Stimulated activated naive CD8-positive, alpha-beta T cell treated with anti-CD3 and anti-CD28 coated beads, Interleukin-15, amount 100 ng/mL, for 72 hours (primary cell): ENCODE data around the gene HMHB1.
A peak's percentile ranks its signal among the peaks of the same experiment; 100 is the strongest.

Experiments used
- ATAC-seq: fragments of 150-1000 bp; cut with Tn5 transposase; 2 replicates; pipeline ENCODE4 v1.10.0; 2021; ENCODE audit warnings: mild to moderate bottlenecking, moderate library complexity
- DNase-seq, 2 donors: peaks; one replicate each; pipeline ENCODE4 v3.0.0; 2021 to 2022
- H3K27ac Mint-ChIP-seq, 2 donors: one replicate each; pipeline ENCODE4 v1.8.0; 2022; ENCODE audit warnings: mild to moderate bottlenecking in 2 of 2, mixed read lengths in 2 of 2, moderate library complexity in 2 of 2
- H3K27me3 Mint-ChIP-seq: one replicate; pipeline ENCODE4 v1.8.0; 2022; ENCODE audit warnings: mixed read lengths
- H3K4me1 Mint-ChIP-seq: one replicate; pipeline ENCODE4 v1.8.0; 2022; ENCODE audit warnings: mild to moderate bottlenecking, mixed read lengths
- H3K4me3 Mint-ChIP-seq, 2 donors: one replicate each; pipeline ENCODE4 v1.8.0; 2022; ENCODE audit warnings: mild to moderate bottlenecking in 2 of 2, mixed read lengths in 2 of 2, moderate library complexity in 1 of 2
- H3K9me3 Mint-ChIP-seq, 2 donors: one replicate each; pipeline ENCODE4 v1.8.0; 2022; ENCODE audit warnings: mixed read lengths in 2 of 2

HMHB1 gene

GRCh38 chr5:143833177-143833576 is 21.2 kb downstream of the HMHB1 start:
- ATAC-seq, result no peak
- no peak for DNase-seq

GRCh38 chr5:143835251-143835650 is 23.3 kb downstream of the HMHB1 start:
- DNase-seq (no peak), ATAC-seq (no peak)
- Mint-ChIP-seq H3K27ac (no peak overlapping the region), H3K4me3 (no peak overlapping the region), H3K4me1 (no peaks in the 10 kb centered on the region), H3K27me3 (no peaks in the 10 kb centered on the region), H3K9me3 (no peaks in the 10 kb centered on the region)

More at GRCh38 chr5:143833177-143833576, 21.2 kb downstream of the HMHB1 start:
- Mint-ChIP-seq H3K9me3 (no peaks in the 10 kb centered on the region), H3K27ac (no peak overlapping the region), H3K4me1 (peaks cover 8% of the 10 kb centered on the region), H3K4me3 (no peak overlapping the region), H3K27me3 (no peaks in the 10 kb centered on the region)

- Mint-ChIP-seq H3K9me3 (no peaks in the 10 kb centered on the region), H3K4me1 (no peaks in the 10 kb centered on the region), H3K27me3 (no peaks in the 10 kb centered on the region), H3K4me3 (no peak overlapping the region), H3K27ac (no peak overlapping the region)
- DNase-seq (no peak), ATAC-seq (no peak)
These were observed 24.3 kb downstream of the HMHB1 start for GRCh38 chr5:143836161-143836725.

- H3K9me3 Mint-ChIP-seq, result no peaks in the 10 kb centered on the region
- no peaks in the 10 kb centered on the region for H3K27me3 Mint-ChIP-seq
- no peak for ATAC-seq
These were observed 25.4 kb downstream of the HMHB1 start for GRCh38 chr5:143837306-143837848.

GRCh38 chr5:143841446-143841845 is 29.5 kb downstream of the HMHB1 start:
- no peaks in the 10 kb centered on the region for H3K4me1 Mint-ChIP-seq

More at GRCh38 chr5:143837306-143837848, 25.4 kb downstream of the HMHB1 start:
- DNase-seq, result no peak
- no peaks in the 10 kb centered on the region for H3K4me1 Mint-ChIP-seq
- no peak overlapping the region for H3K27ac Mint-ChIP-seq
- H3K4me3 Mint-ChIP-seq, result no peak overlapping the region

GRCh38 chr5:143842920-143843319 is 31.0 kb downstream of the HMHB1 start:
- Mint-ChIP-seq H3K4me3 (no peak overlapping the region), H3K4me1 (no peaks in the 10 kb centered on the region), H3K9me3 (no peaks in the 10 kb centered on the region), H3K27ac (no peak overlapping the region), H3K27me3 (no peaks in the 10 kb centered on the region)
- DNase-seq, result no peak
- no peak for ATAC-seq

More at GRCh38 chr5:143841446-143841845, 29.5 kb downstream of the HMHB1 start:
- Mint-ChIP-seq H3K9me3 (no peaks in the 10 kb centered on the region), H3K27ac (no peak overlapping the region), H3K27me3 (no peaks in the 10 kb centered on the region), H3K4me3 (no peak overlapping the region)
- no peak for DNase-seq
- ATAC-seq, result no peak

GRCh38 chr5:143843461-143843860 is 31.5 kb downstream of the HMHB1 start:
- ATAC-seq (no peak), DNase-seq (no peak)
- H3K4me3 Mint-ChIP-seq, result no peak overlapping the region
- H3K27ac Mint-ChIP-seq, result no peak overlapping the region
- H3K27me3 Mint-ChIP-seq, result no peaks in the 10 kb centered on the region
- no peaks in the 10 kb centered on the region for H3K9me3 Mint-ChIP-seq
- H3K4me1 Mint-ChIP-seq, result no peaks in the 10 kb centered on the region

- no peak for ATAC-seq
- H3K4me3 Mint-ChIP-seq, result no peak overlapping the region
- H3K9me3 Mint-ChIP-seq, result peaks cover 0 to 4% of the 10 kb centered on the region in 2 donors
These were observed 38.2 kb downstream of the HMHB1 start for GRCh38 chr5:143850050-143850683.

GRCh38 chr5:143851383-143851782 is 39.4 kb downstream of the HMHB1 start:
- Mint-ChIP-seq H3K27me3 (no peaks in the 10 kb centered on the region), H3K27ac (no peak overlapping the region), H3K9me3 (peaks cover 0 to 4% of the 10 kb centered on the region in 2 donors), H3K4me1 (no peaks in the 10 kb centered on the region), H3K4me3 (no peak overlapping the region)
- ATAC-seq, result no peak
- DNase-seq, result no peak

More at GRCh38 chr5:143850050-143850683, 38.2 kb downstream of the HMHB1 start:
- no peak for DNase-seq
- Mint-ChIP-seq H3K27ac (no peak overlapping the region), H3K4me1 (no peaks in the 10 kb centered on the region), H3K27me3 (no peaks in the 10 kb centered on the region)

- Mint-ChIP-seq H3K27me3 (no peaks in the 10 kb centered on the region), H3K9me3 (no peaks in the 10 kb centered on the region), H3K27ac (peak overlapping the region in 1 of 2 donors; percentile 70), H3K4me1 (no peaks in the 10 kb centered on the region), H3K4me3 (no peak overlapping the region)
- ATAC-seq, result no peak
- DNase-seq, result no peak
These were observed 48.2 kb downstream of the HMHB1 start for GRCh38 chr5:143860211-143860610.

GRCh38 chr5:143862271-143862670 is 50.3 kb downstream of the HMHB1 start:
- ATAC-seq, result no peak
- no peaks in the 10 kb centered on the region for H3K27me3 Mint-ChIP-seq

GRCh38 chr5:143865426-143866025 is 53.6 kb downstream of the HMHB1 start:
- ATAC-seq (no peak), DNase-seq (no peak)
- no peak overlapping the region for H3K27ac Mint-ChIP-seq
- no peak overlapping the region for H3K4me3 Mint-ChIP-seq
- H3K9me3 Mint-ChIP-seq, result no peaks in the 10 kb centered on the region
- H3K4me1 Mint-ChIP-seq, result no peaks in the 10 kb centered on the region
- no peaks in the 10 kb centered on the region for H3K27me3 Mint-ChIP-seq

More at GRCh38 chr5:143862271-143862670, 50.3 kb downstream of the HMHB1 start:
- H3K4me1 Mint-ChIP-seq, result no peaks in the 10 kb centered on the region
- H3K27ac Mint-ChIP-seq, result no peak overlapping the region
- H3K4me3 Mint-ChIP-seq, result no peak overlapping the region
- DNase-seq, result no peak
- H3K9me3 Mint-ChIP-seq, result no peaks in the 10 kb centered on the region
